Mucosa of stomach (tissue), 1 donor: ENCODE results near the gene SPINT2.

Experiments used
- H3K27me3 ChIP-seq: one replicate; pipeline ENCODE4 v1.7.0; 2013; ENCODE audit warnings: mild to moderate bottlenecking, low read length; ENCODE audit not compliant: control insufficient read depth, insufficient read depth
- H3K36me3 ChIP-seq: one replicate; pipeline ENCODE4 v1.7.0; 2013; ENCODE audit warnings: low read length; ENCODE audit not compliant: control insufficient read depth, insufficient read depth
- H3K4me1 ChIP-seq: one replicate; pipeline ENCODE4 v1.7.0; 2013; ENCODE audit warnings: mild to moderate bottlenecking, low read length; ENCODE audit not compliant: control insufficient read depth, insufficient read depth
- H3K4me3 ChIP-seq: one replicate; pipeline ENCODE4 v1.7.0; 2013; ENCODE audit warnings: low read length
- H3K9ac ChIP-seq: one replicate; pipeline ENCODE4 v1.7.0; 2013; ENCODE audit warnings: mild to moderate bottlenecking, low read length, moderate library complexity
- H3K9me3 ChIP-seq: one replicate; pipeline ENCODE4 v1.7.0; 2013; ENCODE audit warnings: mild to moderate bottlenecking, low read length, moderate library complexity; ENCODE audit not compliant: control insufficient read depth
- donor health status: Pancreatic carcinoma.

The SPINT2 gene

DNA sequence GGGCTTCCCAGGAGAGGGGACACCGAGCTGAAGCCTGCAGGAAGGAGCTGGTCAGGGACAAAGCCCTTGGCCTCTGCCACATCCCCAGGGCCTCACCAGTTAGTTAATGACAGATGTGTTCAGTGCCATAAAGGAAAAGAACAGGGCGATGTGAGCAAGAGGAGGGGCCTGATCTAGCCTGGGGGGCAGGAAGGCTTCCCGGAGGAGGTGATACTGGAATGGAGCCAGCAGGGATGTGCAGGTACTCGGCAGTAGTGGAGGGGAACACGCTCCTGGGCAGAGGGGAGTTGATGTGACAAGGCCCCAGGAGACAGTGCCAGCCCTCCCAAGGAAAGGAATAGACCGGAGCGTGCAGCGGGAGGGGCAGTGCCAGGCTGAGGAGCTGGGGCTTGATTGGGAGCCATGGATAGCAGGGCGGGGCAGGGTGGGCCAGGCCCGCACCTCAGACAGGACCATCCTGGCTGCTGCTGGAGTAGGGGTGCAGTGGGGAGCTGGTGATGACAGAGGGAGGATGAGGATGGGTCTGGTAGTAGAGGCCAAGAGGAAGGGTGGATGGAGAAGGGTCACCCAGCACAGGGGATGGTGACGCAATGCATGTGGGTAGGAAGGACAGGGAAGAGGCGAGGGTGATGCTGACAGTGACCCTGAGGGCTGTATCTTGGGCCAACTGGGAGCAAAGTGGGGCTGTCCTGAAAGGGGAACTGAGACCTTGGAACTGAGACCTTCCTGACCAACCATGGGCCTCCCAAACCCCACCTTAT, 43.8 kb downstream of the SPINT2 start:
- Histone ChIP-seq H3K27me3 (no peaks in the 10 kb centered on the region), H3K9ac (no peak overlapping the region), H3K4me3 (no peak overlapping the region), H3K4me1 (peaks cover 14% of the 10 kb centered on the region), H3K36me3 (no peaks in the 10 kb centered on the region), H3K9me3 (no peaks in the 10 kb centered on the region)

DNA sequence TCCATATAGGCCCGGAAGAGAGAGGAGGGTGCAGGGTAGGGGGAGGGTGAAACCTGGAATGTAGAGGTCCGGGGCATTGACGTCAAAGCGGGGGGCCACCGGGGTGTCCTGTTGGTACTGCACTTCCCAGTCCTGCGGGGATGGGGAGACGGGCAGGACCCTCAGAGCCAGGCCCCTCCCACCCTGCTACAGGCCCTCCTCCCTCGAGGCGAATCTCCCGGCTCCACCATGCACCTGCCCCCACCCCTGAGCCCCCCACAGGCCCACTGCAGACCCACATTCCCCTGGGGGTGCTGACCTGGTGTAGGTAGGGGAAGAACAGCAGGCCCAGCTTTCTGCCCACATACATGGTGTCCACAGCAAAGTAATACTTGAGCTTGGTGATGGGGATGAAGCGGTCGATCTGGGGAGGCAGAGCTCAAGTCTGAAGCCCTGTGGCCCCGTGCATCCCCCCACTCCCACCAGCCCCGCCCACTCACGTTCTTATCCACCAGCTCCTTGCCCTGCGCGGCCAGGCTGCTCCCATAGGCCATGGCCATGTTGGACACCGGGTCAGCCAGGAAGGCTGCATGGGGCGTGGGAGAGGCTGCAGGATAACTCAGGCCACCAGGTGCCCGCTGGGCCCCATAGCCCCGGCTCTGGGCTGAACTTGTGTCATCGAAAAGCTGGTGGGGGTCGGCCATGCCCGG, 44.7 kb downstream of the SPINT2 start:
- Histone ChIP-seq H3K27me3 (no peaks in the 10 kb centered on the region), H3K9me3 (no peaks in the 10 kb centered on the region), H3K4me1 (peaks cover 7% of the 10 kb centered on the region), H3K36me3 (no peaks in the 10 kb centered on the region), H3K9ac (no peak overlapping the region), H3K4me3 (no peak overlapping the region)

DNA sequence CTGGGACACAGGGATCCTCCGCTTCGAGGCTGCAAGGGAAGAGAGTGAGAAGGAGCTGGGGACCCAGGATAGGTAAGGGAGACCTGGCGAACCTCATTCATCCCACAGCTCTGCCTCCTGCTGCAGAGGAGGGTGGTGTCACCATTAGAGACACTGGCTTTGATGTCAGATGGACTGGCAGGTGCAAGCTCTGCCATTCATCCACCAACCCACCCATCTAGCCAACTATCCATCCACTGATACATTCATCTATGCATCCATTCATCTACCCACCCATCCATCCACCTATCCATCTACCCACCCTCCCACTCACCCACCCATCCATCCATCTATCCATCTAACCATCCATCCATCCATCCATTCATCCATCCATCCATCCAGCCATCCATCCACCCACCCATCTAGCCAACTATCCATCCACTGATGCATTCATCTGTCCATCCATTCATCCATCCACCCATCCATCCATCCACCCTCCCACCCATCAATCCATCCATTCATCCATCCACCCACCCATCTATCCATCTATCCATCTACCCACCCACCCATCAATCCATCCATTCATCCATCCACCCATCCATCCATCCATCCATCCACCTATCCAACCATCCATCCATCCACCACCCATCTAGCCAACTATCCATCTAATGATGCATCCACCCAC, 45.4 kb downstream of the SPINT2 start:
- H3K27me3 ChIP-seq: no peaks in the 10 kb centered on the region
- H3K9ac ChIP-seq: no peak overlapping the region
- no peaks in the 10 kb centered on the region for H3K9me3 ChIP-seq
- no peaks in the 10 kb centered on the region for H3K36me3 ChIP-seq
- H3K4me3 ChIP-seq: no peak overlapping the region
- H3K4me1 ChIP-seq: peaks cover 7% of the 10 kb centered on the region

- Histone ChIP-seq H3K9ac (no peak overlapping the region), H3K4me3 (no peak overlapping the region), H3K27me3 (no peaks in the 10 kb centered on the region)
These were observed 45.9 kb downstream of the SPINT2 start for GRCh38 chr19:38310279-38310670.

DNA sequence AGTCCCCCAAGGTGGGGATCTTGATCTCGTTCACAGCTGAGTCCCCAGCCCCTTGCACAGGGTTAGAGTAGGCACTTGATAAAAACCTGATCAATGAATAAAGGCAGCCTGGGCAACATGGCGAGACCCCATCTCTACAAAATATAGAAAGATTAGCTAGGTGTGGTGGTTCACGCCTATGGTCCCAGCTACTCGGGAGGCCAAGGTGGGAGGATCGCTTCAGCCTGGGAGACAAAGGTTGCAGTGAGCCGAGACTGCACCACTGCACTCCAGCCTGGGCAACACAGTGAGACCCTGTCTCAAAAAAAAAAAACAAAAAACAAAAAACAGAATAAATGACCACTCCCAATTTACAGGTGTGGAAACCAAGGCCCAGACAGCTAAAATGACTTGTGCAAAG, 46.6 kb downstream of the SPINT2 start:
- no peak overlapping the region for H3K9ac ChIP-seq

More at GRCh38 chr19:38310279-38310670, 45.9 kb downstream of the SPINT2 start:
- Histone ChIP-seq H3K4me1 (peaks cover 9% of the 10 kb centered on the region), H3K36me3 (no peaks in the 10 kb centered on the region), H3K9me3 (no peaks in the 10 kb centered on the region)

GRCh38 chr19:38315657-38316476, 51.5 kb downstream of the SPINT2 start, which contains the start of gene YIF1B:
YIF1B (minus strand) TSS chr19:38315947; CDS start chr19:38315917, 30 bp downstream.
- Histone ChIP-seq H3K4me1 (peaks cover 26% of the 10 kb centered on the region), H3K9me3 (no peaks in the 10 kb centered on the region), H3K9ac (peak within 1 kb of the TSS; percentile 68), H3K36me3 (no peaks in the 10 kb centered on the region), H3K27me3 (no peaks in the 10 kb centered on the region), H3K4me3 (peak within 1 kb of the TSS; percentile 78)

More for the DNA sequence above, 46.6 kb downstream of the SPINT2 start:
- Histone ChIP-seq H3K9me3 (no peaks in the 10 kb centered on the region), H3K4me3 (no peak overlapping the region), H3K4me1 (peaks cover 6% of the 10 kb centered on the region), H3K36me3 (no peaks in the 10 kb centered on the region), H3K27me3 (no peaks in the 10 kb centered on the region)

- no peaks in the 10 kb centered on the region for H3K36me3 ChIP-seq
- peaks cover 32% of the 10 kb centered on the region for H3K4me1 ChIP-seq
These were observed 52.2 kb downstream of the SPINT2 start for GRCh38 chr19:38316477-38317067.

DNA sequence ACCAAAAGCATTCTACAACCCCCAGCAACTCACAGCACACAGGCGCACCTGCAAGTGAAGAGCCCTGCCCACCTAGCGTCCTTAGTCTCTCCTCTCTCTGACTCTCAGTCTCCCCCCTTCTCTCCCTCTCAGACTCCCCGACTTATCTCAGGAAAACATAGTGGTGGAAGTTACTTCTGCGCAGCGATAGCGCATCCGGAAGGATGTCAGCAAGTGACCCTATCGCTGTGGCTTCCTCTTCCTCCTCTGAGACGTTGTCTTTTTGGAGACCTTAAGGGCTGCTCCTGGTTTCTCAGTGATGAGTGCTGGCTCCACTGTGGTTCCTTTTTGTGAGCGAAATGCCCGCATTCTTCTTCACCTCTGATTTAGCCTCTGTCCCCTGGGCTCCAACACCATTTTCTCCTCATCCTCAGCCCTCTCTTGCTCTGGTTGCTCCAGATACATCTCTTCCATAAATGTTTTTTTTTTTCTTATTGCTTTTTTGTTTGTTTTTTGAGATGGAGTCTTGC, 52.8 kb downstream of the SPINT2 start:
- H3K27me3 ChIP-seq: no peaks in the 10 kb centered on the region
- no peak overlapping the region for H3K9ac ChIP-seq
- H3K4me1 ChIP-seq: peaks cover 32% of the 10 kb centered on the region
- H3K4me3 ChIP-seq: no peak overlapping the region
- no peaks in the 10 kb centered on the region for H3K9me3 ChIP-seq
- H3K36me3 ChIP-seq: no peaks in the 10 kb centered on the region

More at GRCh38 chr19:38316477-38317067, 52.2 kb downstream of the SPINT2 start:
- Histone ChIP-seq H3K27me3 (no peaks in the 10 kb centered on the region), H3K9me3 (no peaks in the 10 kb centered on the region), H3K9ac (peak overlapping the region; percentile 61), H3K4me3 (peak overlapping the region; percentile 5)

- H3K27me3 ChIP-seq: no peaks in the 10 kb centered on the region
These were observed 54.3 kb downstream of the SPINT2 start for GRCh38 chr19:38318660-38319059.

DNA sequence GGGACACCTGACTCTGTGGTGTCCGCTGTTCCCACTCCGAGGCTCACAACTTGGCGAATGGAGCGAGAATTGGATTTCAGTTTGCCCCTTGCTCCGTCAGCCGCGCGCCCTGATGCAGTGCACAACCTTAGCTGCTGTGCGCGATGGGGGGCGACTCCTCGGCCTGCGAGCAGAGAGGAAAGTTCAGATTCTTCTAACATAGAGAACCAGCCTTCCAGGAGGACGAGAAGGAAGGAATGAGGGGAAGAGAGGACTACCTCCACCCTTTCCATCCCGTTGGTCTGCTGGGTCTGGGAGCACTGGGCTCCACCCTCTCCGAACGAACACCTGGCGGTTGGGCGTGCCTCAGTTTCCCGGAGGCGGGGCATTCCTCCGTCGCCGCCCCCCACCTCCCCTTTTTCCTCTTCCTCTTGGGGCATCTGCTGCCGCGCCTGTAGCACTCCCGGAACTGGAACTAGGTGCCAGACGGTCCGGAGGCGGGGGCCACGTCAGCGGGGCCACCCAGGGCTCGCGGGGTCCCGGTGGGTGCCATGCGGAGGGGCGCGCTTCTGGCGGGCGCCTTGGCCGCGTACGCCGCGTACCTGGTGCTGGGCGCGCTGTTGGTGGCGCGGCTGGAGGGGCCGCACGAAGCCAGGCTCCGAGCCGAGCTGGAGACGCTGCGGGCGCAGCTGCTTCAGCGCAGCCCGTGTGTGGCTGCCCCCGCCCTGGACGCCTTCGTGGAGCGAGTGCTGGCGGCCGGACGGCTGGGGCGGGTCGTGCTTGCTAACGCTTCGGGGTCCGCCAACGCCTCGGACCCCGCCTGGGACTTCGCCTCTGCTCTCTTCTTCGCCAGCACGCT, 55.3 kb downstream of the SPINT2 start, which contains the start of gene KCNK6:
TSS of gene KCNK6 (plus strand) at position 425 of the 838 bp plus-strand sequence. CDS start at position 531, 106 bp downstream.
- H3K27me3 ChIP-seq: no peaks in the 10 kb centered on the region
- no peaks in the 10 kb centered on the region for H3K36me3 ChIP-seq
- peak within 1 kb of the TSS; percentile 81 for H3K9ac ChIP-seq
- H3K9me3 ChIP-seq: no peaks in the 10 kb centered on the region
- H3K4me3 ChIP-seq: peak within 1 kb of the TSS; percentile 72
- peaks cover 32% of the 10 kb centered on the region for H3K4me1 ChIP-seq

More at GRCh38 chr19:38318660-38319059, 54.3 kb downstream of the SPINT2 start:
- H3K4me1 ChIP-seq: peaks cover 32% of the 10 kb centered on the region
- no peaks in the 10 kb centered on the region for H3K9me3 ChIP-seq
- no peak overlapping the region for H3K9ac ChIP-seq
- H3K4me3 ChIP-seq: no peak overlapping the region
- no peaks in the 10 kb centered on the region for H3K36me3 ChIP-seq
